CD4-positive, alpha-beta T cell (primary cell): ENCODE results near the gene THADA. TPM values are rescaled to one million over a fixed set of nuclear protein-coding genes. Genes with fewer than 3 reads are reported as not detected.

ENCODE experiments used
- ATAC-seq: fragments of 200-7000 bp; cut with Tn5 transposase; one replicate; pipeline ENCODE4 v1.10.0; 2022; ENCODE audit warnings: mild to moderate bottlenecking; ENCODE audit not compliant: poor library complexity
- CTCF ChIA-PET: fragments of 350-600 bp; sonication (Branson Sonifier 250); formaldehyde crosslinking; loops from one replicate; lab custom pipeline; 2021; ENCODE audit warnings: antibody characterized with exemption, inconsistent platforms; lab: Charles Lee
- POLR2A ChIA-PET: fragments of 350-600 bp; sonication (Branson Sonifier 250); formaldehyde crosslinking; loops from one replicate; lab custom pipeline; 2021; ENCODE audit warnings: antibody characterized with exemption, inconsistent platforms; lab: Charles Lee
- DNase-seq, 14 experiments: peaks; one replicate each; pipeline ENCODE4 v3.0.0-alpha.2; 2013 to 2020; ENCODE audit warnings: mixed read lengths in 2 of 14
- H3K27ac ChIP-seq, 2 donors: one replicate each; pipeline versions ENCODE4 v1.5.1 to v1.7.0; 2013; ENCODE audit warnings: low read length in 2 of 2, low read depth in 1 of 2, mild to moderate bottlenecking in 1 of 2
- H3K27me3 ChIP-seq, 2 experiments: 1 replicate in 1 of 2; 2 replicates in 1 of 2; pipeline versions ENCODE4 v1.6.1 to v1.7.0; 2013; ENCODE audit warnings: low read length in 2 of 2, control low read depth in 1 of 2, mild to moderate bottlenecking in 1 of 2, moderate library complexity in 1 of 2; ENCODE audit not compliant: insufficient read depth in 2 of 2, control insufficient read depth in 1 of 2
- H3K36me3 ChIP-seq: one replicate; pipeline ENCODE4 v1.6.1; 2013; ENCODE audit warnings: low read length, control low read depth; ENCODE audit not compliant: insufficient read depth
- H3K4me1 ChIP-seq: one replicate; pipeline ENCODE4 v1.6.1; 2013; ENCODE audit warnings: low read length, control low read depth; ENCODE audit not compliant: insufficient read depth
- H3K4me3 ChIP-seq: one replicate; pipeline ENCODE4 v1.5.1; 2013; ENCODE audit warnings: mild to moderate bottlenecking, low read length, moderate library complexity
- H3K9me3 ChIP-seq, 2 experiments: 1 replicate in 1 of 2; 2 replicates in 1 of 2; pipeline versions ENCODE4 v1.6.1 to v1.7.0; 2013; ENCODE audit warnings: low read length in 2 of 2, mild to moderate bottlenecking in 2 of 2, control low read depth in 1 of 2, moderate library complexity in 1 of 2; ENCODE audit not compliant: control insufficient read depth in 1 of 2, insufficient read depth in 1 of 2
- H3K27ac Mint-ChIP-seq: one replicate; pipeline ENCODE4 v1.8.0; 2020; ENCODE audit warnings: mixed read lengths
- H3K27me3 Mint-ChIP-seq: one replicate; pipeline ENCODE4 v1.8.0; 2021; ENCODE audit warnings: mixed read lengths
- H3K36me3 Mint-ChIP-seq: one replicate; pipeline ENCODE4 v1.8.0; 2021; ENCODE audit warnings: low read depth, mixed read lengths
- H3K4me1 Mint-ChIP-seq: one replicate; pipeline ENCODE4 v1.8.0; 2021; ENCODE audit warnings: low read depth, mixed read lengths
- H3K4me3 Mint-ChIP-seq: one replicate; pipeline ENCODE4 v1.8.0; 2020; ENCODE audit warnings: mild to moderate bottlenecking, mixed read lengths
- H3K9me3 Mint-ChIP-seq: one replicate; pipeline ENCODE4 v1.8.0; 2020; ENCODE audit warnings: mixed read lengths
- intact Hi-C, 2 experiments: fragments of 100-400 bp; cut with DNase I in 1 of 2; cut with micrococcal nuclease in 1 of 2; formaldehyde crosslinking; loops; one replicate each; pipeline versions ENCODE4 v1.15.1 to v1.9.0; 2023 to 2025; cut with DNase I, micrococcal nuclease
- total RNA-seq, 174 experiments: library from RNA in 2 of 174; stranded (reverse) in 2 of 174; gene quantifications; one replicate each; pipeline ENCODE4 v1.2.3 and lab custom pipeline; 2021 to 2026
- TF ChIP-seq, protein P1 (sequence below): fragments of 200-600 bp; IDR thresholded peaks from one replicate; pipeline ENCODE4 v1.8.0; 2022; ENCODE audit warnings: antibody characterized with exemption, mild to moderate bottlenecking

THADA gene
- total RNA-seq, 2 experiments from 2014 or later = 29.3 to 32.9 TPM

DNA sequence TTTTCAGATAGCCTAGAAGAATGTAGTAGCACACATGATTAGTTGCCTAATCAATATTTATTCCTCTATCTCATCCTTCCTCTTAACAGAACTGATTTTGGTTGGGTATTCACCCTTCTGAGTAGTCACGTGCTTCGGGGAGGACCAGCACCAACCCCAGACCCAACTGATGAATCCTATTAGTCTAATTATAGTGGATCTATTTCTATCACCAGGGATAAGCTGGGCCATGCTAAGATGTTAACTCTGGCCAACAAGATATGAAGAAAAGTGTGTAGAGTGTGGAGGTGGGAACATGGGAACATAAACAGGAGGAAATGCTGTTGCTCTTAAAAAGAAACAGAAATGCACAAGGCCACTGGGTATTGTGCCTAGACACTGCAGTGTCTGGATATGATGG, 119.9 kb downstream of the THADA start:
- Histone ChIP-seq H3K27ac (no peak overlapping the region), H3K27me3 (no peaks in the 10 kb centered on the region), H3K4me3 (no peak overlapping the region), H3K36me3 (peaks cover 13% of the 10 kb centered on the region), H3K4me1 (no peaks in the 10 kb centered on the region), H3K9me3 (no peaks in the 10 kb centered on the region)
- no peaks in the 10 kb centered on the region for H3K27me3 Mint-ChIP-seq
- TF ChIP-seq, protein P1, sequence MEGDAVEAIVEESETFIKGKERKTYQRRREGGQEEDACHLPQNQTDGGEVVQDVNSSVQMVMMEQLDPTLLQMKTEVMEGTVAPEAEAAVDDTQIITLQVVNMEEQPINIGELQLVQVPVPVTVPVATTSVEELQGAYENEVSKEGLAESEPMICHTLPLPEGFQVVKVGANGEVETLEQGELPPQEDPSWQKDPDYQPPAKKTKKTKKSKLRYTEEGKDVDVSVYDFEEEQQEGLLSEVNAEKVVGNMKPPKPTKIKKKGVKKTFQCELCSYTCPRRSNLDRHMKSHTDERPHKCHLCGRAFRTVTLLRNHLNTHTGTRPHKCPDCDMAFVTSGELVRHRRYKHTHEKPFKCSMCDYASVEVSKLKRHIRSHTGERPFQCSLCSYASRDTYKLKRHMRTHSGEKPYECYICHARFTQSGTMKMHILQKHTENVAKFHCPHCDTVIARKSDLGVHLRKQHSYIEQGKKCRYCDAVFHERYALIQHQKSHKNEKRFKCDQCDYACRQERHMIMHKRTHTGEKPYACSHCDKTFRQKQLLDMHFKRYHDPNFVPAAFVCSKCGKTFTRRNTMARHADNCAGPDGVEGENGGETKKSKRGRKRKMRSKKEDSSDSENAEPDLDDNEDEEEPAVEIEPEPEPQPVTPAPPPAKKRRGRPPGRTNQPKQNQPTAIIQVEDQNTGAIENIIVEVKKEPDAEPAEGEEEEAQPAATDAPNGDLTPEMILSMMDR = no peak
- ATAC-seq (no peak), DNase-seq (no peak)
- intact Hi-C loops = no loop called here
- no peak overlapping the region for H3K27ac Mint-ChIP-seq
- peaks cover 43% of the 10 kb centered on the region for H3K36me3 Mint-ChIP-seq
- ChIA-PET POLR2A (interaction anchor here (1.3 kb wide), 1 partner anchor 247 kb away, joined by 5 read pairs; no protein-coding TSS in a partner anchor), CTCF (interaction anchor here (1.2 kb wide), 1 partner anchor 9 kb away, joined by 6 read pairs; no protein-coding TSS in a partner anchor)
- no peaks in the 10 kb centered on the region for H3K9me3 Mint-ChIP-seq
- no peaks in the 10 kb centered on the region for H3K4me1 Mint-ChIP-seq
- H3K4me3 Mint-ChIP-seq = no peak overlapping the region

- no peaks in the 10 kb centered on the region for H3K9me3 ChIP-seq
- TF ChIP-seq, protein P1 = no peak
- Mint-ChIP-seq H3K4me1 (no peaks in the 10 kb centered on the region), H3K4me3 (no peak overlapping the region), H3K27me3 (no peaks in the 10 kb centered on the region), H3K27ac (no peak overlapping the region), H3K9me3 (no peaks in the 10 kb centered on the region), H3K36me3 (peaks cover 49% of the 10 kb centered on the region)
- intact Hi-C loops = no loop called here
- H3K27me3 ChIP-seq = no peaks in the 10 kb centered on the region
- no peaks in the 10 kb centered on the region for H3K4me1 ChIP-seq
- no peak overlapping the region for H3K27ac ChIP-seq
- ATAC-seq (no peak), DNase-seq (no peak)
- ChIA-PET CTCF (interaction anchor here (1.2 kb wide), 1 partner anchor 9 kb away, joined by 6 read pairs; no protein-coding TSS in a partner anchor), POLR2A (interaction anchor here (1.3 kb wide), 1 partner anchor 247 kb away, joined by 5 read pairs; no protein-coding TSS in a partner anchor)
- H3K36me3 ChIP-seq = peaks cover 13% of the 10 kb centered on the region
- H3K4me3 ChIP-seq = no peak overlapping the region
Measured at GRCh38 chr2:43475137-43475846, 120.5 kb downstream of the THADA start.

DNA sequence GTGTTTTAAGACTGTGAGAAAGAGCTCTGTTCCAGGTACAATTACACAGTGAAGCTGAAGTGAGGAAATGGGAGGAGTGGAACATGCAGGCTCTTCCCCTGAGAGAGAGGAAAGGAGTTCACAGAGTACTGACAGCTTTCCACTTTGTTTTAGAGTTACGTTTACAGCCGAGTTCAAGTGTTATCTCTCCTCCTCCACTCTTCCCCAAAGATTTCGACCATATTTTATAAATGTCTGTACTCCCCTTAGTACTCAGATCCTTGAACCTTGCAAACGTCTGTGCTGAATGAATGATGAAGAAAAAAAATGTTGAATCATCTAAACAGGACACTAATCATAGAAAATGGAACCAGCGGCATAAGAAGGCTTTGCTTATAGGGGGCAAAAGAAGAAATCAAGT, 121.6 kb downstream of the THADA start:
- H3K27ac Mint-ChIP-seq = no peak overlapping the region
- H3K36me3 Mint-ChIP-seq = peaks cover 54% of the 10 kb centered on the region
- H3K9me3 Mint-ChIP-seq = no peaks in the 10 kb centered on the region
- no peaks in the 10 kb centered on the region for H3K4me1 Mint-ChIP-seq
- Histone ChIP-seq H3K4me1 (no peaks in the 10 kb centered on the region), H3K4me3 (no peak overlapping the region), H3K9me3 (no peaks in the 10 kb centered on the region), H3K27ac (no peak overlapping the region), H3K36me3 (peaks cover 10% of the 10 kb centered on the region), H3K27me3 (no peaks in the 10 kb centered on the region)
- H3K4me3 Mint-ChIP-seq = no peak overlapping the region
- ChIA-PET POLR2A (no interaction called here), CTCF (no interaction called here)
- TF ChIP-seq, protein P1 = no peak
- H3K27me3 Mint-ChIP-seq = no peaks in the 10 kb centered on the region
- no peak for DNase-seq
- intact Hi-C loops = no loop called here
- no peak for ATAC-seq
